Esophagus squamous epithelium (tissue), 5 donors: ENCODE data around the gene ATG10. TPM values are rescaled to one million over a fixed set of nuclear protein-coding genes. Genes with fewer than 3 reads are reported as not detected.

Experiments used
- DNase-seq: peaks from one replicate; lab custom pipeline; 2025; lab: John Stamatoyannopoulos, UW
- H3K27ac ChIP-seq, 4 donors: fragments of 200-600 bp; sonication (generic); one replicate each; pipeline ENCODE4 v1.5.1; 2016 to 2019; ENCODE audit warnings: mild to moderate bottlenecking in 1 of 4
- H3K27me3 ChIP-seq, 4 donors: fragments of 200-600 bp; sonication (generic); 1 replicate in 3 of 4; 2 replicates in 1 of 4; pipeline versions ENCODE4 v1.5.1 to v1.6.0; 2017 to 2021; ENCODE audit warnings: antibody characterized with exemption in 1 of 4
- H3K36me3 ChIP-seq, 3 donors: fragments of 200-600 bp; sonication (generic); one replicate each; pipeline ENCODE4 v1.5.1; 2016 to 2019
- H3K4me1 ChIP-seq, 3 donors: fragments of 200-600 bp; sonication (generic); one replicate each; pipeline ENCODE4 v1.5.1; 2017 to 2019
- H3K4me3 ChIP-seq, 4 donors: fragments of 200-600 bp; sonication (generic); 1 replicate in 3 of 4; 2 replicates in 1 of 4; pipeline ENCODE4 v1.5.1; 2016 to 2019; ENCODE audit warnings: mild to moderate bottlenecking in 2 of 4, moderate library complexity in 1 of 4
- H3K9me3 ChIP-seq, 3 donors: fragments of 200-600 bp; sonication (generic); one replicate each; pipeline ENCODE4 v1.5.1; 2016 to 2019
- CTCF ChIP-seq, 6 experiments: fragments of 450-650 bp in 4 of 6; fragments of 200-600 bp in 2 of 6; sonication (generic) in 2 of 6; IDR thresholded peaks; one replicate each; pipeline ENCODE4 v1.5.1; 2016 to 2019; ENCODE audit warnings: antibody characterized with exemption in 6 of 6, mild to moderate bottlenecking in 4 of 6, moderate library complexity in 4 of 6
- POLR2A ChIP-seq, 4 donors: fragments of 450-650 bp; IDR thresholded peaks; one replicate each; pipeline ENCODE4 v1.6.1; 2017; ENCODE audit warnings: antibody characterized with exemption in 4 of 4, mild to moderate bottlenecking in 4 of 4, moderate library complexity in 3 of 4
- WGBS, 2 donors: methylation state at CpG; one replicate each; pipeline ENCODE4 v1.1.5; 2018; 5-methylcytosine and 5-hydroxymethylcytosine counted together
- intact Hi-C: fragments of 100-400 bp; cut with DNase I; formaldehyde crosslinking; loops from one replicate; pipeline ENCODE4 v1.15.0; 2022
- total RNA-seq, 4 donors: library from RNA; depleted of rRNA; stranded (reverse); fragments of >200 nt; gene quantifications; one replicate each; pipeline ENCODE4 v1.1.0, GENCODE V29; 2016
- donor health status: DM: yes; HTN: yes; CAD: no.

Gene ATG10
- total RNA-seq, 4 donors from 2014 or later: 3.1 to 7.8 (median 6.1) TPM

- no peak overlapping the region for H3K4me3 ChIP-seq
- H3K27ac ChIP-seq: no peak overlapping the region
- no peak for DNase-seq
- H3K4me1 ChIP-seq: no peaks in the 10 kb centered on the region
- no peaks in the 10 kb centered on the region for H3K9me3 ChIP-seq
- H3K27me3 ChIP-seq: no peaks in the 10 kb centered on the region
- intact Hi-C loops: no loop called here
- H3K36me3 ChIP-seq: no peaks in the 10 kb centered on the region
- TF ChIP-seq CTCF (IDR thresholded peaks at IDR 0.05) (no peak), POLR2A (IDR thresholded peaks at IDR 0.05) (no peak)
Measured at GRCh38 chr5:82149434-82149833, 177.6 kb downstream of the ATG10 start.

GRCh38 chr5:82150559-82150958 lies 178.7 kb downstream of the ATG10 start:
- Histone ChIP-seq H3K27me3 (no peaks in the 10 kb centered on the region), H3K36me3 (no peaks in the 10 kb centered on the region), H3K9me3 (no peaks in the 10 kb centered on the region), H3K27ac (no peak overlapping the region), H3K4me1 (no peaks in the 10 kb centered on the region), H3K4me3 (no peak overlapping the region)
- TF ChIP-seq CTCF (IDR thresholded peaks at IDR 0.05) (no peak), POLR2A (IDR thresholded peaks at IDR 0.05) (no peak)
- no peak for DNase-seq
- WGBS, 2 donors: 88 to 95% methylated on average over 3 of the region's 3 CpGs
- intact Hi-C loops: no loop called here

DNA sequence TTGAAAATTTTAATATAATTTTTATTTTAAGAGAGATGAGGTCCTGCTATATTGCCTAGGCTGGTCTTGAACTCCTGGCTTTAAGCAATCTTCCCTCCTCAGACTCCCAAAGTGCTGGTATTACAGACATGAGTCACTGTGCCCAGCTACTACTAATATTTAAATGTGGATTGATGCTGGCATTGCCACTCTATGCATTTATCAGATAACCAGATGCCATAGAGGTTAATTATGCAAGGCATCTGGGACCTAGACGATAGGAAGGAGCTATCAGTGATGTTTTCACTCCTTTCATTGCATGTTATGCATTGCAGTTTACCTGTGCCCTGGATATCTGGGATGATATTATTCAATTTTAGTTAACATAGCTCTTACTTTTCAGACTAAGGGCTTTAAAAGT lies 179.4 kb downstream of the ATG10 start:
- H3K9me3 ChIP-seq: no peaks in the 10 kb centered on the region
- 71 to 94% methylated on average over 1 of the region's 1 CpG for WGBS, 2 donors

GRCh38 chr5:82151662-82152061 lies 179.8 kb downstream of the ATG10 start:
- WGBS, 2 donors: 31 to 48% methylated on average over 1 of the region's 1 CpG
- no peak for TF ChIP-seq POLR2A (IDR thresholded peaks at IDR 0.05)
- TF ChIP-seq CTCF (IDR thresholded peaks at IDR 0.05): no peak
- intact Hi-C loops: no loop called here
- no peak overlapping the region for H3K4me3 ChIP-seq
- H3K27me3 ChIP-seq: no peaks in the 10 kb centered on the region
- no peak for DNase-seq
- H3K36me3 ChIP-seq: no peaks in the 10 kb centered on the region
- no peaks in the 10 kb centered on the region for H3K4me1 ChIP-seq
- no peaks in the 10 kb centered on the region for H3K9me3 ChIP-seq
- no peak overlapping the region for H3K27ac ChIP-seq

More for the DNA sequence above, 179.4 kb downstream of the ATG10 start:
- Histone ChIP-seq H3K4me1 (no peaks in the 10 kb centered on the region), H3K27me3 (no peaks in the 10 kb centered on the region), H3K27ac (no peak overlapping the region), H3K36me3 (no peaks in the 10 kb centered on the region), H3K4me3 (no peak overlapping the region)
- intact Hi-C loops: no loop called here
- no peak for DNase-seq
- no peak for TF ChIP-seq CTCF (IDR thresholded peaks at IDR 0.05)
- TF ChIP-seq POLR2A (IDR thresholded peaks at IDR 0.05): no peak

DNA sequence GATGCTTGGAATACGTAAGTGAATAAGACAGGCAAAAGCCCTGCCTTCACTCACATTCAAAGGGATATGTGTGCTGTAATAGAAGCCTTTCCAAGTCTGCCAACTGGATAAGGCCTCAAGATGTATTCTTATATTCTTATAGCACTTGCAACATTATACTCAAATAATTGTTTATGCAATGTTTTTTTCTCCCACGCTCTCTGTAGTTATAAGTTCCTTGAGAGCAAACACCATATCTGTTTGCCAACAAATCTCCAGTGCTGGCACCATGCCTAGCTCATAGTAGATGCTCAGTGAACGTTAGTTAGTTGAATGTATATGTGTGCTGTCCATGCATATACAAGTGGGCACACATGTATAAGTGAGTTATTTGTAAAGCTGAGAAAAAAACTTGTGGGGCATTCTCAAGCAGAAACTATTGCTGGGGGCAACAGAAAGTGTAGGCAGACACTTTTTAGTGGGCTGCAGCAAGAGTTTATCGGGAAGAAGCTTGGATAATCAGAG lies 181.2 kb downstream of the ATG10 start:
- Histone ChIP-seq H3K4me1 (no peaks in the 10 kb centered on the region), H3K9me3 (no peaks in the 10 kb centered on the region), H3K36me3 (no peaks in the 10 kb centered on the region), H3K4me3 (no peak overlapping the region), H3K27ac (no peak overlapping the region), H3K27me3 (no peaks in the 10 kb centered on the region)
- 81 to 90% methylated on average over 4 of the region's 4 CpGs for WGBS, 2 donors
- DNase-seq: no peak
- no peak for TF ChIP-seq POLR2A (IDR thresholded peaks at IDR 0.05)
- intact Hi-C loops: no loop called here

- DNase-seq: no peak
Measured at GRCh38 chr5:82154776-82155175, 183.0 kb downstream of the ATG10 start.

More at GRCh38 chr5:82154776-82155175, 183.0 kb downstream of the ATG10 start:
- TF ChIP-seq CTCF (IDR thresholded peaks at IDR 0.05) (no peak), POLR2A (IDR thresholded peaks at IDR 0.05) (no peak)
- Histone ChIP-seq H3K4me3 (no peak overlapping the region), H3K4me1 (no peaks in the 10 kb centered on the region), H3K9me3 (no peaks in the 10 kb centered on the region), H3K27me3 (no peaks in the 10 kb centered on the region), H3K27ac (no peak overlapping the region), H3K36me3 (no peaks in the 10 kb centered on the region)
- 58 to 81% methylated on average over 1 of the region's 1 CpG for WGBS, 2 donors
- intact Hi-C loops: no loop called here
